GM19324 (cell line): ENCODE results near the gene PSMA1.
A peak's percentile ranks its signal among the peaks of the same experiment; 100 is the strongest.
"Not testable (repeated sequence)": the region's sequence is repeated elsewhere in the genome, so short reads cannot be mapped to it uniquely, and the experiment has no call there.

Experiments
- ATAC-seq: cut with Tn5 transposase; IDR thresholded peaks from one replicate; pipeline ENCODE4 v1.9.1; 2021; ENCODE audit warnings: mild to moderate bottlenecking, moderate library complexity; ENCODE audit not compliant: unreplicated experiment, low FRiP score

PSMA1 gene

DNA sequence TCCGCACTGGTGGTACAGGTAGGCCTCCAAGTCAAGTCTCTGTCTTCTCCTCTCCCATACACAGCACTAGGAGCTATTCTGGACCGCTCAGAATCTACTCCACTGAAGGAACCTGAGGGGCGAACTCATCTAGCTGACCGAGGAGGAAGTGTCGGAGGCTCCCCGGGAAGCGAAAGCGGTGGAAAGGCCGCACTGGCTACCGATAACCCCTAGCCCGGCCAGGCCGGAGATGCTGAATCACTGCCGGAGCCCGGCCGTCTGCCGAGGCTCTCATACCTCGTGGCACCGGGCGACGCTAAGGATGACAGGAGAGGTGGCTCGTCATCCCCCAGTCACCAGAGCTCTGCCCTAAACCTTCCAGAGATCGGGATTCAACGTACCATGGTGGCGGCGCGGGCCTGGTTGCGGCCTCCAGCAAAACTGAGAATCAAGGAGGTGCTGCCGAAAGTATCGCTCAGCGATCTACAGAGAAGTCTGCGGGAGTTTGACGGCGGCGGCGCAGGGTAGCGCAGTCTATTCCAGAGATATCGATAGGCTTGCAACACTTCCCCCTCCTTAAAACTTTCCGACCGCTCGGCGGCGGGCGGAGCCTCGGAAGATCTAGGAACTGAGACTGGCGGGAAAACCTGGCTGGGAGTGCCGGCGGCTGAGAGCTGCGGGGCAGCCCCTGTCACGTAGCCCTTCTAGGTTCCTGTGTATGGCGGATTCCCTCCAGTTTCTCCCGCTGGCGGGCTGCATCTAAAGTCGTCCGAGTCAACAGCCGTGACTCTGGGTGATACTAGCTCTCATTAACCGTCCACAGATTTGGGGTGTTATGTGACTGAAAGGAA, at the start of gene PSMA1:
Gene PSMA1, minus strand, starts transcription at position 470 of the 830 bp plus-strand sequence. Its CDS starts 87 bp downstream, at position 383.
- peak; percentile 94 for ATAC-seq

DNA sequence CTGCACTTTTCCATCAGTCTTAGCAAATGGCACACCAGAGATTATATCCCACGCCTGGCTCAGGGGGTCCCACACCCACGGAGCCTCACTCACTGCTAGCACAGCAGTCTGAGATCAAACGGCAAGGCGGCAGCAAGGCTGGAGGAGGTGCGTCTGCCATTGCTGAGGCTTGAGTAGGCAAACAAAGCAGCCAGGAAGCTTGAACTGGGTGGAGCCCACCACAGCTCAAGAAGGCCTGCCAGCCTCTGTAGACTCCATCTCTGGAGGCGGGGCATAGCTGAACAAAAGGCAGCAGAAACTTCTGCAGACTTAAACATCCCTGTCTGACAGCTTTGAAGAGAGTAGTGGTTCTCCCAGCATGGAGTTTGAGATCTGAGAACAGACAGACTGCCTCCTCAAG, 49.3 kb upstream of the PSMA1 start:
- ATAC-seq: not testable (repeated sequence)

DNA sequence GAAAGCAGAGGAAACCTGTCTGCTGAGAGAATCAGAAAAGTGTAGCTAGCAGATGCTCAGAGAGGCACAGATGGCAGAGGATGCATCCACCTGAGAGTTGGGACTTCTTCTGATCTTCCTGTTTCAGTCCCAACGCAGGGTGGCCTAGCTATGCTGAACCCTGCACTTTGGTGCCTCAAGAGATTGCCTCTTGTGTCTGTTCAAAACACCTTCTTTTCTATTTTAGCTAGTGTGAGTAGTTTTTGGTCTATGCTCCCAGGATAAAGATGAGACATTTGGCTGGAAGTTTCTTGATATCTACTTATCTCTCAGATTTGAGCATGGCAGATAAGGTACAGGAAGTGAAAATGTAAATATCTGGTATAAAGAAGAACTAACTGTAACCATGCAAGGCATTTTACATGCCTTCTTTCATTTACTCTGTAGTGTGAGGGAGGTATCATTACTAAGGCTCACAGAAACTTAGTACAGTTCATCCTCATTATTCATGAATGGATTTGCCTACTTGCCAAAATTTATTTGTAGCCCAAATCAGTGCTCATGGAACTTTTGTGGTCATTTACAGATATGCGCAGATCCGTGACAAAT, 47.0 kb upstream of the PSMA1 start:
- ATAC-seq: no peak

DNA sequence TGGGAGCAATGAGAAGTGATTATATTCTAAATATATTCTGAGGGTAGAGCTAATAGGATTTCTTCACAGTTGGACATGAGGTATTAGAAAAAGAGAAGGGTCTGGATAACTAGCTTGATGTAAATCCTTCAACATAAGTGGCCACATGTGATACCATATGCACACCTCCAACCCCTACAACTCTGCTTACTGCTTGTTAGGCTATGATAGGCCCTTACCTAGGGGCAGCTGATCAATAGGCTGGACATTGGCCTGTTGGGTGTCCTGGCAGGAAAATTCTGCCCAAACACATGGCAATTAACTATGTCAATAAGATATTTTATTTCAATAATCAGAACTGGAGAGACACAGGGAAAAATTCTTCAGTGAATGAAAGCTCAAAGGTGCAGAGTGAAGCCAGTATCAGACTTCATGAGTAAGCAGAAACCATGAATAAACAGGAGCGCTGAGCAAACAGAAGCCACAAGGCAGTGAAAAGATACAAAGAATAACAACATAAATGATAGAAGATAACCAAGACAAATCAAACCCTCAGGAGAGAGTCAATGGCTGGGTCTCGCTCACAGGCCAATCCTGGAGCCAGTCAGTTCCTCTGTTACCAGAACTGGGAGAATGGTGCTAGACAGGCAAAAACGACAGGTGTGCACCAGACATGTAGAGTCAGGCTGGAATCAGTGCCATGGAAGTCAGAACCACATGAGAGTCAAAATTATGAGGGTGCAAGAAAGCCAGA, 46.3 kb upstream of the PSMA1 start:
- no peak for ATAC-seq

DNA sequence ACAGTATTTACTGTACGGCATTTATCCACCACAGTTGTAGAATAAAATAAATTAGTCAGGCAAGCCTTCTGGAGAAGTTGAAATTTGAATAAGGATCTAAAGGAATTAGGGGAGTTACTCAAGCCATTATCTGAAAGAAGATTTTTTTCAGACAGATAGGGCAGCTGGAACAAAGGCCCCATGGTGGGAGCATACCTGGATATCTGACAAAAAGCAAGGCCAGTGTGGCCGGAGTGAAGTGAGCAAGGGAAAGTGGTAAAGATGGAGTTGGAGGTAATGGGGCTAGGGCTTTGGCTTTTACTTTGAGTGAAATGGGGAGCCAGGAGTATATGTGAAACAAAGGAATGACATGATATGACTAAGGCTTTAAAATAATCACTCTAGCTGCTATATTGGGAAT, 45.7 kb upstream of the PSMA1 start:
- ATAC-seq: no peak

DNA sequence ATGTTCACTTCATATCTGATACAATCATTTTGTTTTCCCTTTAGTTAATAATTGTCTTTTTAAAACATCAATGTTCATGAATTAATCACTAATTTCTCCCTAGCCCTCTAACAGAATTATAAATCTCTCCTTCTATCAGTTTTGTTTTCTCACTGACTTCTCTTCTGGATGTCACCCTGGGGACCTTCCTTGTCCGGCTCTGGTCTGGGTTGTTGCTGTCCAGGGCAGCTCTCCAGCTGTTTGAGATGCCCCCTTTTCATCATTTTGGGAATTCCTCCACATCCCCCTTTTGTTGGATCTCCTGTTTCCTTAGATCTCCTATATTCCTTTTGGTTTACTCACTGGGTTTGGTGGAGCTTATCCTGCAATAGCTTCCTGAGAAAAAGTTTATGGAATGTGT, 35.6 kb upstream of the PSMA1 start:
- no peak for ATAC-seq

DNA sequence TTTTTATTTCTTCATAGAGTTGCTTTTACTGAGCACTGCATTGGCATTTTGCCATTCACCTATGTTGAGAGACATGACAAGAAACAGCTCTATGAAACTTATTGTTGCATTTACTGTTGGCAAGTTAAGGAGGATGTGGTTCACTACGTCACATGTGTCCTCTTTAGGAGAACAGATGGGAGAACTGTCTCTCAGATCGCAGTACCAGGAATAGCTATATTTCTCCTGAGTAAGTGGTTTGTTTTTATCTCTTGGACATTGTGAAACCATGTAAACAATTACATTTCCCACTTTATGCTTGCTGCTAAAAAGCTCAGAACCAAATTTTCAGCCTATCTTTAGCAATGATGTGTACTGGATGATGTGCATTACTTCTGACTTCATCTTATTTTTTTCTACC, 34.8 kb upstream of the PSMA1 start:
- no peak for ATAC-seq

DNA sequence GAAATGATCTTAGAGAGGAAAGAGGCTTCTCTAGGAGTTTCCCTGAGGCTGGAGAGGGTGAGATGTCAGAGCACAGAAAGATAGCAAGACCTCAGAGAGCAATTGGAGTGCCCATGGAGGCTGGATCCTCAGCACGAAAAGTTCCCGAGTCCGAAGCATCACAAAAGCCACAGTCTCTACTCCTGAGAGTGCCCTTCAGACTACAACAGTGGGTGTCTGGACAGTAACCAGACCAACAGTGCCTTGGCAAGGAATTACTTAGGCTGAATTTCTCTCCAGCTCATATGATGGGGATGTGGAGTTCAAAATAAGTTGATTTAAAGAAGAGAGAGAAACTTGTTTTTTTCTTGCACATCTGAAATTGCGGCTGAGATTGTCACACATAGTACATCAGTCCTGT, 31.9 kb upstream of the PSMA1 start:
- ATAC-seq: no peak

DNA sequence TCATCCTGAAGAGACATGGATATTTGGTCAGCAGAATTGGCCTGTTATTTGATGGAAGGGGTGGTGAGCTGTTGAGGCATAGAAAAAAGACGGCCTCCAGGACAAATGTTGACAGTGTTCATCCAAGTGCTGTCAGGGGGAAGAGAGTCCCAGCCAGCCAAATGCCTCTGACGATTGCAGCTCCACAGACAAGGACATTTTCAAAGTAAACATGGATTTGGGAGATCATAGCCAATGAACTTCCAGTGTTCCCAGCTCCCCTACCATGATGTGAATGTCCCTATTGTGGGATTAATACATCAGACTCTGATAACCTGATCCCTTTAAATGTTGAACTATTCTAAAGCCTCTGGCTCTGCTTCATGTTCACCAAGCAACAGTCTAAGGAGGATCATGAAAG, 31.2 kb upstream of the PSMA1 start:
- ATAC-seq: no peak

DNA sequence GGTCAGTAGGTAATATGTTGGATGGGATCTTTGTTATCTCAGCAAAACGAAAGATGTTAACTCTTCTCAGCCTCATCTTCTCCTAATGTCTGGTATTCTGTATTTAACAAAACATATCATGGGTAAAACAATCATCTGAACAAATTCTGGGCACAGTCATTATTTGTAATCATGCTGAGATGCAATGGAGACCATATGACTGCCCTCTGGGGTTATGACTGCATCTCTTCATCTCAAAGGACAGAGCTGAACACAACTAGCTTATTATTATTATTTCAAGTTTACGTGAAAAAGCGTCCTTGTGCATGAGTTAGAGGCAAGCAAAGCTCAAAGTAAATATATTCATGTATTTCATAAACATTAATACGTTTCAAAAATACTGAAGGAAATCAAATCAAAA, 29.7 kb upstream of the PSMA1 start:
- ATAC-seq: no peak

DNA sequence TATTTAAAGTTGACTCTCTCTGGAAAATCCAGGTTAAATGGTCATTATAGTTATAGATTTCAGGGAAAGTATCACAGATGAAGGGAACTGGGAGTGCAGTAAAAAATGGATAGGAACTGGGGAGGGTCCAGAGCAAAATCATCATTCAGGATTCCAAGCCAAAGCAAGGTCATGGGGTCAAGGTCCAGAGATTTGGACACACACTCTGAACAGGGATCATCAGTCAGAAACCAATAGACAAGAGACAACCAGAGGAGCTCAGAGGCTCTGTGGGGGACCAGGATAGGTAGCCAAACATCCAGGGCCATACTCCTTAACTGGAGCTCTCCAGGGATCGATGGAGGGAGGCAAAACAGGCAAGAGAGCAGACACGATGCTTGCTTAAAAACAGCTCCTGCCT, 27.3 kb upstream of the PSMA1 start:
- no peak for ATAC-seq

DNA sequence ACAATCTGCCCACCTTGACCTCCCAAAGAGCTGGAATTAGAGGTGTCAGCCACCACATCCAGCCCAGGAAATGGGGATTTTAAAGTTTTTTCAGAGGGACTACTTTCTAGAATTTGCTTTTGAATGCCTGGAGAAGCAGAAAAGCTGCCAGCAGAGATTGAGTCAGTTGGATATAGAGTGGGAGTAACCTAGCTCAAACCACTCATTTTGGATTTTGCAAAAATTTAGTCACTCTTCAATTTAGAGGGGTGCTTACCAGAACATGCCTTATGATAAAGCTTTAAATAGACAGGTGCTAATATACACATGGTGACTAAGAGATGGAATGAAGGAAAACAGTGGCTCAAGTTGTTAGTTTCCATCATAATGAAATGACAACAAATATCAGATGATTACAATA, 26.5 kb upstream of the PSMA1 start:
- no peak for ATAC-seq

DNA sequence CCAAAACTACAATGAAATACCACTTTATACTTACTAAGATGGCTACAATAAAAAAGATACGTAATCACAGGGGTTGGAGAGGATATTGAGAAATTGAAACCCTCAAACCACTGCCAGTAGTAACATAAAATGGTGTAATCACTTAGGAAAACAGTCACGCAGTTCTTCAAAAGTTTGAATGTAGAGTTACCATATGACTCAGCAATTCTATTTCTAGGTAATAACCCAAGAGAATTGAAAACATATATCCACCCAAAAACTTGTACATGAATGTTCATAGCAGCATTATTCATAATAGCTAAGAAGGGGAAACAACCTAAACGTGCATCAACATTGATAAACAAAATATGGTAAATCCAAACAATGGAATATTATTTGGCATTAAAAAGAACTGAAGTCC, 24.4 kb upstream of the PSMA1 start:
- peak; percentile 52 for ATAC-seq

DNA sequence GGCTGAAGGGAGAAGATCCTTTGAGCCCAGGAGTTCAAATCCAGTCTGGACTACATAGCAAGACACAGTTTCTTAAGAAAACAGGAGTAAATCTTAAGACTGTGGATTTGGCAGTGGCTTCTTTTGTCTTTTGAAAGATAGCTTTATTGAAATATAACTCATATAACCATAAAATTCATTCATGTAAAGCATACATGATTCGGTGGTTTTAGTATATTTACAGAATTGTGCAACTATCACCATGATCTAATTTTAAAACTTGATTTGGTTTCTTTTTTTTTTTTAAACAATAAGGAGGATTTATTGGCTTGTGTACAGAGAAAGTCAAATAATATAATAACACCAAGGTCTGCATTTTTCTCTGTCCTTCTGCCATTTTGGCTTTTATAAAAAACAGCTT, 23.1 kb upstream of the PSMA1 start:
- ATAC-seq: no peak

DNA sequence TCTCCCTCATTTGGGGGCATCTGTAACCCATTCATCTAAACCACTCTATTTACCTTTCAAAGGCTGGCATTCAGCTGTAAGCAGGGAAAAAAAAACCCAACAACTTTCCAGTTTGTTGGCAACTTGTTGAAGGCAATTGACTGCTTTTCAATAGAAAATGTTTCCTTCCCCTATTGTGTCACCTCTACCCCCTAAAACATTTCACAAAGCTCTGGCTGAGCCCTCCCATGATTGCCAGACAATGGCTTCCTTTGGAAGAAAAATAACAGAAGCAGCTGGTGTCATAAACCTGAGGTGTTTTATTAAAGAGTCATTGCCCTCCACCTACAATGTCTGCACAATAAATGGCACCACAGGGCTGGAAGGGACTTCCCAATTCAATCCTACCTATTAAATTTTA, 22.1 kb upstream of the PSMA1 start:
- ATAC-seq: no peak

DNA sequence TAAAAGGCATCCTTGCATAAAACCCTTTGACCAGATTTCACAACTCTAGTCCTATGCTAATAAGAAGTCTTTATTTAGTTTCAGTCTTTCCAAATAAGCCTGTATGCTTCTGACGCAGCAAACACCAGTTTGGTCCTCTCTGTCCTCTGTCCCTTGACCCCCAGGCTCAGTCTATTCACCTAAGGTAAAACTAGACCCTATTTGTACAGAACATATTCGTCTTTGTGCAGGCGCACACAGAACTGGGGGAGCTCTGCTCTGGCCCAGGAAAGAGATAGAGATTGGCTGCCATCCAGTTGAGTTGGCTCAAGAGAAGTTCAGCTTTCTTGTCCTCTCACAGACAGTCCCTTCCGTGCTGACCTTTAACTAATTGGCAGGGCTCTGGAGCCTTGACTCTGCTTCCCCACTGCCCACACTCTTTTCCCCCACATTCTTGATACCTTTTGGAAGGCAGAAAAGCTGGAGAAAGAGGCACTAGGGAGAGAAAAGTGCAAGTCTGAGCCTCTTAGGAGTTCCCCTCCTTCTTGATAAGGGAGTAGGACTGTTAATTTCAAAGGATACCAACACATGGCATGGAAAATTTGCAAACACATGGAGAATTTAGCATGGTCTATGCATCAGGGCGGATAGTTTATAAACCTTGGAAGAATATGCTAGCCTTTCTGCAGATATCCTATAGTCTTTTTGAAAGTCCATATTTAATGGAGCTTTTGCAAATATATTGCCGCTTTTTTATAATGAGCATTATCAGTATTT, 21.2 kb upstream of the PSMA1 start:
- no peak for ATAC-seq

DNA sequence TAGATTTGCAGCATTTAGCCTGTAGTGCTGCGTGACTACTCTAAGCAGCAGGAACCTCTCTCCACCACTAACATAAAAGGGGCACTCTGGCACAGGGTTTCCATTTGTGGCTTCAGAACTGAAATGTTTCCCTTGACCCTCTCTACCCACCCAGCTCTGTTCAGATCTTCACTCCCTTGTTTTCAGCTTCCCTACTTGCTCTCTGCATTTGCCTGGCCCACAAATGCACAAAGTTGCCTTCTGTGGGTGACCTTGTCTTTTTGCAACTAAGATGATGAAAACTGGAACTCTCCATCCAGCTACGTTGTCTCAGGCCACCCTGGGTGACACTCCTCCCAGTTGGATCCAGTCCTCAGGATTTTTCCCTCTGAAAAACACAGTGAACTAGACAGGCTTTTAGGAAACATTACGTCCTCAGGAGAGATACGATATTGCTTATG, 19.8 kb upstream of the PSMA1 start:
- ATAC-seq: no peak

DNA sequence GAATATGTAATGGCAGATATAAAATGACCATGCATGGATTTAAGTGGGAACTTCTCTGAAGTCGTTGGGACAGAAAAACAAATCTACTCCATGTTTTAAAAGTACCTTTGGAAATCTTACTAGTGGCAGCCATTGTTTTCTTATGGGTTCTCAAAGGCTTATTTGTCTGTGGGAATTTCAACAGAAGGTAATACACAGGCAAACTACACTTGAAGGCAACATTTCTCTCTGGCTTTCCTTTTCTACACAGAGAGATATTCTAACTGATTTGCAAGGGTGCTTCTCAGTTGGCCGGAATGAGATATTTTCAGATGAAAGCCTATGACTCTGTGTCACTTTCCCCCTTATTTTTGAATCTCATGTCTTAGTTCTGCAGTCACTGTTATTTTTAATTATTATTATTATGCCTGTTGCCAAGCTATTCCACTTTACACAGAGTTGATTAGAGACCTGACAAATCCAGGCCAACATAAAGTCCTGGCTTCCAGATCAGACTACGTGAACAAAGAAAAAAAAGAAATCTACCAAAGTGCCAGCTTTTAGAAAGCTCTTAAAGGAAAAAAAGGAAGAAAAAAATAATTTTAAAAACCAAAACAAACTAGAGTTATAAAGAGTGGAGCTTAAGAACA, 18.9 kb upstream of the PSMA1 start:
- no peak for ATAC-seq

DNA sequence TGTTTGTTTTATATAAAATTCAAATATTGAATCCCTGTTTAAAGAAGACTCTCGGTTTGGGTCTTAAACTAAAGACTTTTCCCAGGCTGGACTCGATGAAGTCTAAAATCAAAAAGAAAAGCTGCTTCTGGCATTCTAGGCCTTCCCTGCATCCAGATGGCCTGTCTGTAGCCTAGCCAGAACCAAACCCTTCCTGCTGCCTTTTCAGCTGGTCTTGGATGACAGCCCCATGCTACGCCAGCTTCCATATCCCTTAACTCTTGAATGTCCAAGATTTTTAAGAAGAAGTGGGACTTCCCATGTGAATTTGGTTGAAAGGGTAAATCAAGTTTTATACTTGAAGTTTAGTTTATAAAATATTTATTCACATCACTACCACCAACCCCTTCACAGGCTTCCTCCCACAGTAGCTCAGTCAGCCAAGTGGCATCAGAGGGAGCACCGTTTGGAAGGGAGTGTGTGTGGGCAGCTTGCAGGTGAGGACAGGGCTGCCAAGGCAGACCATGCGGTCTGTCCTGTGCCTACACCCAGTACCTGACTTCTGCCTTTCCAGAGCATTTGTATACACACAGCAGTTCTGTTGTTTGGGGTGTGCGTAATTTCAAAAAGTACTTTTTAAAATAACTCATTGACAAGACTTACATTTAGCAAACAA, 18.2 kb upstream of the PSMA1 start:
- no peak for ATAC-seq

DNA sequence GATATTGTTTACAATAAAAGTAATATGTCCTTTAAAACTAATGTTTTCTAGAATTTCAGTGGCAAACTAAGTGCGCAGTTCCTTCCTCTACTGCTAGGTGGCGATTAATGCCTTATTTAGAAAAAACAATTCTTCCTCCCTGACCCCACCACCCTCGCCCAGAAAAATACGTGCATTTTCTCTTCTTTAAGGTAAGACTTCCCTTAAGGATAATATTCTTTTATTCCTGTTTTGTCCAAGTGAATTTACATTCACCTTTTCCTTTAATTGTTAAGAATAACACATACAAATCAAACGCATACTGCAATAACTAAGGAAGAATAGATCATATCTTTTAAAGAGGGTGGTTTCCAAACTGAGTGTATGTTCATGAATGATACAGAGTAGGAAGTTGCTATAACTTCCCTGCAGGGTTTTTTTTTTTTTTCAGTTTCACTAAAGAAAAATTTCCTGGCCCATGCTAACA, 17.0 kb upstream of the PSMA1 start:
- ATAC-seq: peak; percentile 59
